ENCODE data around the gene CENPL. TPM values are rescaled to one million over a fixed set of nuclear protein-coding genes. Genes with fewer than 3 reads are reported as not detected.
"Not testable (repeated sequence)": the region's sequence is repeated elsewhere in the genome, so short reads cannot be mapped to it uniquely, and the experiment has no call there.

Gene CENPL
- total RNA-seq, 6 experiments from 2014 or later: 1.0 to 2.2 (median 1.6) TPM

GRCh38 chr1:173821680-173822079, 3.0 kb downstream of the CENPL start:
- H3K27ac ChIP-seq: no peak overlapping the region
- H3K4me3 ChIP-seq: no peak overlapping the region
- peaks cover 0 to 6% (median 0%) of the 10 kb centered on the region in 4 donors for H3K4me1 ChIP-seq
- ATAC-seq (no peak), DNase-seq (no peak)
- WGBS (ENCODE audit: insufficient coverage, low coverage, low lambda C conversion rate, missing lambda C conversion rate): 100% methylated on average over 1 of the region's 4 CpGs
- intact Hi-C loops (cut with DNase I): no loop called here
- no peaks in the 10 kb centered on the region for H3K27me3 ChIP-seq
- no peaks in the 10 kb centered on the region for H3K36me3 ChIP-seq
- no peaks in the 10 kb centered on the region for H3K9me3 ChIP-seq
- TF ChIP-seq, protein P1, sequence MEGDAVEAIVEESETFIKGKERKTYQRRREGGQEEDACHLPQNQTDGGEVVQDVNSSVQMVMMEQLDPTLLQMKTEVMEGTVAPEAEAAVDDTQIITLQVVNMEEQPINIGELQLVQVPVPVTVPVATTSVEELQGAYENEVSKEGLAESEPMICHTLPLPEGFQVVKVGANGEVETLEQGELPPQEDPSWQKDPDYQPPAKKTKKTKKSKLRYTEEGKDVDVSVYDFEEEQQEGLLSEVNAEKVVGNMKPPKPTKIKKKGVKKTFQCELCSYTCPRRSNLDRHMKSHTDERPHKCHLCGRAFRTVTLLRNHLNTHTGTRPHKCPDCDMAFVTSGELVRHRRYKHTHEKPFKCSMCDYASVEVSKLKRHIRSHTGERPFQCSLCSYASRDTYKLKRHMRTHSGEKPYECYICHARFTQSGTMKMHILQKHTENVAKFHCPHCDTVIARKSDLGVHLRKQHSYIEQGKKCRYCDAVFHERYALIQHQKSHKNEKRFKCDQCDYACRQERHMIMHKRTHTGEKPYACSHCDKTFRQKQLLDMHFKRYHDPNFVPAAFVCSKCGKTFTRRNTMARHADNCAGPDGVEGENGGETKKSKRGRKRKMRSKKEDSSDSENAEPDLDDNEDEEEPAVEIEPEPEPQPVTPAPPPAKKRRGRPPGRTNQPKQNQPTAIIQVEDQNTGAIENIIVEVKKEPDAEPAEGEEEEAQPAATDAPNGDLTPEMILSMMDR (IDR thresholded peaks at IDR 0.05): no peak
- no peak for TF ChIP-seq POLR2A (IDR thresholded peaks at IDR 0.05)

DNA sequence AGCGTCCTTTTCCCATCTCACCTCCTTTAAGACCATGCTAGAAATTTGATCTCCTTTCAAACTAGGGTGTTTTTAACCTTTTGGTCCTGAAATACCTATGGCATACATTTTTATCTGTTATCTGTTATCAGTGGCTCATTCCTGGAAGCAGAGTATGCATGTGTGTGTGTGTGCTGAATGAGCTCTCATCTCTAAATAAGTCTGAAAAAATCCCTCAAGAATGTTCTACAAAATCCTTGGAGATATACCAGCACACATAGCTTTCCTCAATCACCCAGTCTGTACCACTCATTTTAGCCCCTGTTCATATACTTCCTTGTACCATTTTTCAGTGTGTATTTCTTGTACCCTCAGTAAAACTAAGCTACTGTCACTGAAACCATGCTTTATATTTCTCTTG, 6.2 kb downstream of the CENPL start:
- Histone ChIP-seq H3K4me1 (peaks cover 0 to 3% (median 0%) of the 10 kb centered on the region in 4 donors), H3K27me3 (no peaks in the 10 kb centered on the region), H3K4me3 (no peak overlapping the region), H3K27ac (no peak overlapping the region), H3K36me3 (no peaks in the 10 kb centered on the region), H3K9me3 (no peaks in the 10 kb centered on the region)
- DNase-seq (no peak), ATAC-seq (no peak)
- WGBS (ENCODE audit: insufficient coverage, low coverage, low lambda C conversion rate, missing lambda C conversion rate): 73% methylated on average over 1 of the region's 1 CpG
- TF ChIP-seq, protein P1 (IDR thresholded peaks at IDR 0.05): no peak
- TF ChIP-seq POLR2A (IDR thresholded peaks at IDR 0.05): no peak
- intact Hi-C loops (cut with DNase I): no loop called here

- DNase-seq; H3K27me3 ChIP-seq; H3K9me3 ChIP-seq; H3K27ac ChIP-seq; H3K4me1 ChIP-seq; ATAC-seq; H3K4me3 ChIP-seq; H3K36me3 ChIP-seq; intact Hi-C loops (cut with DNase I): not testable (repeated sequence)
- WGBS (ENCODE audit: insufficient coverage, low coverage, low lambda C conversion rate, missing lambda C conversion rate): 97% methylated on average over 5 of the region's 5 CpGs
These were observed 11.0 kb downstream of the CENPL start for GRCh38 chr1:173813654-173814053.

- Histone ChIP-seq H3K36me3 (no peaks in the 10 kb centered on the region), H3K4me1 (no peaks in the 10 kb centered on the region), H3K27me3 (no peaks in the 10 kb centered on the region), H3K9me3 (no peaks in the 10 kb centered on the region), H3K27ac (no peak overlapping the region), H3K4me3 (no peak overlapping the region)
- TF ChIP-seq, protein P1 (IDR thresholded peaks at IDR 0.05): no peak
- no peak for TF ChIP-seq POLR2A (IDR thresholded peaks at IDR 0.05)
- DNase-seq (no peak), ATAC-seq (no peak)
- WGBS (ENCODE audit: insufficient coverage, low coverage, low lambda C conversion rate, missing lambda C conversion rate): 81% methylated on average over 2 of the region's 2 CpGs
- intact Hi-C loops (cut with DNase I): no loop called here
These were observed 21.7 kb downstream of the CENPL start for GRCh38 chr1:173802961-173803360.

DNA sequence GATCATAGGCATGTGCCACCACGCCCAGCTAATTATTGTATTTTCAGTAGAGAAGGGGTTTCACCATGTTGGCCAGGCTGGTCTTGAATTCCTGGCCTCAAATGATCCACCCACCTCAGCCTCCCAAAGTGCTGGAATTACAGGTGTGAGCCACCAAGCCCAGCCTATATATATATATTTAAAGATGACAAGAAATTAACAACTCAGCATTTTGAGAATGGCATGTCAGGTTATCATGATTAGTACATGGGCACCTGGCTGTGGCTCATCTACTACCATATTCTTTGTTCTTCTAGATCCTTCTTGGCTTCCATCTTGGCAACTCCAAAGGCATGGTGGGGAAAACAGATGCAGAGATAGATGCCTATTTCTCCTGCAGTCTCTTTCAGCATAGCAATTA, 24.7 kb downstream of the CENPL start:
- H3K36me3 ChIP-seq; DNase-seq; H3K4me3 ChIP-seq; H3K27ac ChIP-seq; H3K9me3 ChIP-seq; H3K27me3 ChIP-seq; ATAC-seq; H3K4me1 ChIP-seq; intact Hi-C loops (cut with DNase I): not testable (repeated sequence)
- 100% methylated on average over 1 of the region's 1 CpG for WGBS (ENCODE audit: insufficient coverage, low coverage, low lambda C conversion rate, missing lambda C conversion rate)

GRCh38 chr1:173798078-173798477, 26.6 kb downstream of the CENPL start:
- H3K36me3 ChIP-seq: no peaks in the 10 kb centered on the region
- no peaks in the 10 kb centered on the region for H3K27me3 ChIP-seq
- no peaks in the 10 kb centered on the region for H3K4me1 ChIP-seq
- TF ChIP-seq, protein P1 (IDR thresholded peaks at IDR 0.05): no peak
- no peak for TF ChIP-seq POLR2A (IDR thresholded peaks at IDR 0.05)
- no peaks in the 10 kb centered on the region for H3K9me3 ChIP-seq
- no peak overlapping the region for H3K4me3 ChIP-seq
- no peak overlapping the region for H3K27ac ChIP-seq
- ATAC-seq (no peak), DNase-seq (no peak)
- intact Hi-C loops (cut with DNase I): no loop called here

Data from right lobe of liver (tissue), 6 donors.